KBM-7 (cell line): ENCODE measurements around the gene PIH1D1.

Source experiments
- DNase-seq: peaks from one replicate; pipeline ENCODE4 v3.0.0-alpha.2; 2015
- in situ Hi-C: fragments of 300-500 bp; cut with MboI; formaldehyde crosslinking; loops from 2 replicates; pipeline ENCODE4 v1.14.3; 2020; ENCODE audit warnings: low sequenced_read_pairs, low pct_unique_long_range_greater_than_20kb, mixed read lengths

The PIH1D1 gene

DNA sequence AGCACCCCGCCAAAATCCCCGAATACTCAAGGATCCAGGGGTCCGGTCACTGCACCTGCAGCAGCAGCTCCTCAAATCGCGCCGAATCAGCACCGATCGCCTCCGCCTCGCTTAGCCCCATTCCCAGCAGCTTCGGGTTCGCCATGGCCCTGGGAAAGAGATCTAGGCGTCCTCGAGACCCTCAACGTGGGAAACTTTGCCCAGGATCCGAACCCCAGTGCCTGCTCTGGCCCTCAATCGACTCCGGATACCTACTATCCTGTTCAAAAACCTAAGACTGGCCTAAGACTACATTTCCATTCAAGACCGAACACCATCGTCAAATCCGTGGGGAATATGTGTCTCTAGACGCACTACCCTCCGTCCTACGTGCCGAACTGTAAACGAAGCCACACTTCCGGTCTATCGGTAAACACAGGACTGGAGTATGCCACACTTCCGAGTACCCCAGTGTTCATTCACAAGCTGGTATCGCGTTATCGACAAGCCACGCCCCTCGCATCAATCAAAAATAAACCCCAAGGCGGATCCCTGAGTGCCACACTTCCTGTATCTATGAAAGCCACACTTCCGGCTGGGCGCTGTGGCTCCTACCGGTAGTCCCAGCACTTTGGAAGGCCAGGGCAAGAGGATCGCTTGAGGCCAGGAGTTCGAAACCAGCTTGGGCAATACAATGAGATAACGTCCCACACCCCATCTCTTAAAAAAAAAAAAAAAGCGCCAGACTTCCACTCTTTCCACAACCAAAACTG lies at the start of gene PIH1D1:
Gene PIH1D1, minus strand, starts transcription at position 385 of the 752 bp plus-strand sequence. Its CDS starts 240 bp downstream, at position 145.
- in situ Hi-C loops: no loop called here
- DNase-seq: peak; percentile 99

DNA sequence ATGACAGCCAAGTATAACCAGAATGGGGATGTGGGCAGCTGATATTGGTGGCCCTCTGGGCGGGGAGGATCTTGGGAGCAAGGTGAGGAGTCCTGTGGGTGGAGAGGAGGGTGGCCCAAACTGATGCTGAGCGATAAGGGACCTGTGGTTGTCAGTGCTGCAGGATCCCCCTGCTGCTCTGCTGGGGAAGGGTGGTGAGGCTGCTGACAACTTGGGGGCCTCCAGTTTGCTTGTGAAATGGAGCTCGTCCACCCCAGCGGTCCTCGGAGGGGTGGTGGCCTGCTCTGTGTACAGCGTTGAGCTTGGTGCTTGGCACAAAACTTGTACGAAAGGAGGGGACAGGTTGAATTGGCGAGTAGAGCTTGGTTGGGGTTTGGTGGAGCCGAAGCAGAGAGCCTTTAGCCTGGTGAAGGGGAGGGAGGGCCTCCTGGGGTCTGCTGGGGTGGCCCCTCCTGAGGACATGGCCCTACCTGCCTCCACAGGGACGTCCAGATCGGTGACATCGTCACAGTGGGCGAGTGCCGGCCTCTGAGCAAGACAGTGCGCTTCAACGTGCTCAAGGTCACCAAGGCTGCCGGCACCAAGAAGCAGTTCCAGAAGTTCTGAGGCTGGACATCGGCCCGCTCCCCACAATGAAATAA lies 47.5 kb upstream of the PIH1D1 start:
- DNase-seq: no peak
- in situ Hi-C loops: no loop called here

GRCh38 chr19:49498475-49498874 lies 46.9 kb upstream of the PIH1D1 start:
- no peak for DNase-seq
- in situ Hi-C loops: no loop called here

DNA sequence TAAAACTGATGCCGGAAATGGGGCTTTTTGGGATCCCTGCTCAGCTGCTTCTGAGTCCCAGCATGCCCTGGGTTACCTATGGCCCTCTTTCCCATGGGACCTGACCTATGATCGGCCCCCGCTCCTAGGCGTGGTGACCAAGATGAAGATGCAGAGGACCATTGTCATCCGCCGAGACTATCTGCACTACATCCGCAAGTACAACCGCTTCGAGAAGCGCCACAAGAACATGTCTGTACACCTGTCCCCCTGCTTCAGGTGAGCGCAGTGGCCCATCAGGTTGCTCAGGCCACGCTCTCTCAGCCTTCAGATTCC lies 46.1 kb upstream of the PIH1D1 start:
- in situ Hi-C loops: no loop called here
- DNase-seq: no peak

GRCh38 chr19:49497047-49497788 lies 45.6 kb upstream of the PIH1D1 start:
- in situ Hi-C loops: no loop called here
- peak; percentile 82 for DNase-seq

GRCh38 chr19:49496574-49497008 lies 45.0 kb upstream of the PIH1D1 start:
- in situ Hi-C loops: no loop called here
- DNase-seq: no peak

- peak; percentile 66 for DNase-seq
- in situ Hi-C loops: no loop called here
Observed at GRCh38 chr19:49492573-49493405, 41.2 kb upstream of the PIH1D1 start.

- DNase-seq: no peak
- in situ Hi-C loops: no loop called here
Observed at GRCh38 chr19:49491804-49492572, 40.4 kb upstream of the PIH1D1 start.

DNA sequence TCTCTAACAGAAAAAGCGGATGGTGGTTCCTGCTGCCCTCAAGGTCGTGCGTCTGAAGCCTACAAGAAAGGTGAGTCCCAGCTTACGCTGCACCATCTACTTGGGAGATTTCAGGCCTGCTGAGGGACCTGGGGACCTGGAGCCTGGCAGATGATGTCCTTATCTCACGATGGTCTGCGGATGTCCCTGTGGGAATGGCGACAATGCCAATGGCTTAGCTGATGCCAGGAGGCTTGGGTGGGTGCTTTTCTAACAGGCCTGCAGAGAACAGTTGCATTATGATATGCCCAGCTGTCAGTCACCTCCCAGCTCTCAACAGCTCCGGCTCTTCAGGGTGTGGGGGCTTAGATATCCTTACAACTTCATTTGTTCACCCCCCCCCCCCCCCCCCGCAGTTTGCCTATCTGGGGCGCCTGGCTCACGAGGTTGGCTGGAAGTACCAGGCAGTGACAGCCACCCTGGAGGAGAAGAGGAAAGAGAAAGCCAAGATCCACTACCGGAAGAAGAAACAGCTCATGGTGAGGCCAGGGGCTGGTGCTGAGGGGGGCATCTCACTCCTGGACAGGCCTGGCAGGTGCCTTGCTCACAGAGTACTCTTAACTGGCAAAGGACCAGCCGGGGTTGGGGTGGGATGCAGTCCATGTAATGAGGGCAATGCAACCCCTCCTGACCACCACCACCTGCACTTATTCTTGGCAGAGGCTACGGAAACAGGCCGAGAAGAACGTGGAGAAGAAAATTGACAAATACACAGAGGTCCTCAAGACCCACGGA lies 39.6 kb upstream of the PIH1D1 start:
- in situ Hi-C loops: no loop called here
- no peak for DNase-seq

- DNase-seq: no peak
- in situ Hi-C loops: no loop called here
Observed at GRCh38 chr19:49490287-49491029, 38.8 kb upstream of the PIH1D1 start.

DNA sequence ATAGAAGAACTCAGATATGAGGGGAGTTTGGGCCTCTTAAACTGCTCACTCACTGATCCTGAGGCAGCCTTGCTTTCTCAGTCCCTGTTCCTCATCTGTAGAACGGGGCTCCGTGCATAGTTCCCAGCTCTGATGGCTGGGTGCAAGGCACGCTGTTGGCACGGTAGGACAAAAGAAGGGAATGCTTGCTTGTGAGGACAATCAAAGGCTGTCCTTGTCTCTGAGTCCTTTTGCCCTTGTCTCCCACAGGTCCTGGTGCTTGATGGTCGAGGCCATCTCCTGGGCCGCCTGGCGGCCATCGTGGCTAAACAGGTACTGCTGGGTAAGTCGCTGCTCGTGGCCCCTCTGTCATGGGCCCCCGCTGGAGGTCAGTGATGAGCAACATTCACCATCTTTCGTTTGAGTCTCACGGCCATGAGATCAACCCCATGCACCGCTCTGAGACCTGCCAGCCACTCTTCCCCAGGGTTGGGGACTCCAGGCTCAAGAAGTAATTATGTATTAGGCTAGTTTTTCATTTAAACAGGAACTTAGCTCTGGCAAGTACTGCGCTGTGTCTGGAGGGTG lies 38.1 kb upstream of the PIH1D1 start:
- DNase-seq: no peak
- in situ Hi-C loops: no loop called here

DNA sequence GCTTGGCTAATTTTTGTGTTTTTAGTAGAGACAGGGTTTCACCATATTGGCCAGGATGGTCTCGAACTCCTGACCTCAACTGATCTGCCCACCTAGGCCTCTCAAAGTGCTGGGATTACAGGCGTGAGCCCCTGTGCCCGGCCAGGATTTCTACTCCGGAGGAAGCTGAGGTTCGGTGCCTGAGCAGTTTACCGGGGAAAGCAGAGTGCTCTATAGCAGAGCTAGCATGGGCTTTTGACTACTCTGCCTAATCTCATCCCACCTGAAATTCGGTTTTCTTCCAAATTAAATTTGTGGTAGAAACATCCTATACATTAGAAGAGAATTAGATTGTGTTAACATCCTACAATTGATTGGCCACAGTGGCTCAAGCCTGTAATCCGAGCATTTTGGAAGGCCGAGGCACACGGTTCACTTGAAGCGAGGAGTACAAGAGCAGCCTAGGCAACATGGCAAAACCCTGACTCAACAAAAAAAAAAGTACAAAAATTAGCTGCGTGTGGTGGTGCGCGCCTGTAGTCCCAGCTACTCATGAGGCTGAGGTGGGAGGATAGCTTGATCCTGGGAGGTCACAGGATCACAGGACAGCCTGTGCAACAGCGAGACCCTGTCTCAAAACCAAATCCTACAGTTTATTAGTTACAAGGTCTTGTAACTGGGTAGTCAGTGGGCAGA lies 37.4 kb upstream of the PIH1D1 start:
- no peak for DNase-seq
- in situ Hi-C loops: no loop called here

DNA sequence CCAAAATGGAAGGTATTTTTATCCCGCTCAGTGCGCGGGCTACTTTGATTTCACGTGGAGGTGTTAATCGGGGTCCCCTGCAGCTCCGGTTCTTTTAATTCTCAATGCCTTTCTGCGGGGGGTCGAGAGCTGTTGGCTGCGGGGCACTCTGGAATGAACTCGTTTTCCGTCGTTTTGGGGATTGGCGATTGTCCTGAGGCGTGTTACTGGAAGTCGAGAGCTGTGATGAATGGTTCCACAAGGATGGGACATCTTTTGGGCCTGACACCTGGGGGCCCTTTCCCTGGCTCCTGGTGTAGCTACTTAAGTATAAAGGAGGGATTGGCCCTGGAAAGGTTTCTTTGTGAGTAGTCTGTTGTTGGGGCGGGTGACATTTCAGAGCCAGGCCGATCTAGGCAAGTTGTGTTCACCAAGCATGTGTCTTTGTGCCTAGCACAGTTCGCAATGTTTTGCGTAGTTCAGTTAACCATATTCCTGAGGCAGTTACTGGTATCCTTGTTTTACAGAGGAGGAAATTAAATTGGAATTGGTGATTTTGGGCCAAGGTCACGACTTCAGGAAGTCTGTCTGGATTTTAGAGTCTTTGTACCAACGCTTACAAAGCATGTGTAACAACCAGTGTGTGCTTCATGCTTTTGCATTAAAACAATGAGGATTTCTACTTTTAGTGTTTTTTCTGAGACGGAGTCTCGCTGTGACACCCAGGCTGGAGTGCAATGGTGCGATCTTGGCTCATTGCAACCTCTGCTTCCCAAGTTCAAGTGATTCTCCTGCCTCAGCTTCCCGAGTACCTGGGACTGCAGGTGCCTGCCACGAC lies 36.6 kb upstream of the PIH1D1 start:
- in situ Hi-C loops: no loop called here
- DNase-seq: peak; percentile 26

GRCh38 chr19:49487277-49488045 lies 35.8 kb upstream of the PIH1D1 start, which contains the start of gene RPL13A:
Gene RPL13A (plus strand): TSS chr19:49487608. CDS start chr19:49487630, 22 bp downstream.
- DNase-seq: peak; percentile 100
- in situ Hi-C loops: no loop called here

GRCh38 chr19:49486710-49487276 lies 35.2 kb upstream of the PIH1D1 start:
- in situ Hi-C loops: no loop called here
- no peak for DNase-seq
